Measurements from ENCODE around the gene MAST3. TPM values are rescaled to one million over a fixed set of nuclear protein-coding genes. Genes with fewer than 3 reads are reported as not detected.
"Not testable (repeated sequence)": the region's sequence is repeated elsewhere in the genome, so short reads cannot be mapped to it uniquely, and the experiment has no call there.

Gene MAST3
- total RNA-seq, 1 donor from 2014 or later = 0.79 TPM

- Histone ChIP-seq H3K4me3 (ENCODE audit: low read depth, low read length) (no peak overlapping the region), H3K27me3 (ENCODE audit: control insufficient read depth, insufficient read depth, low read length) (no peaks in the 10 kb centered on the region), H3K36me3 (ENCODE audit: control insufficient read depth, insufficient read depth, low read length) (no peaks in the 10 kb centered on the region)
- DNase-seq (ENCODE audit: low read depth) (no peak), FAIRE-seq (no peak)
- TF ChIP-seq CTCF (IDR thresholded peaks at IDR 0.05; ENCODE audit: insufficient read depth, low read length, severe bottlenecking) = no peak
Observed at GRCh38 chr19:18073197-18073596, 24.4 kb upstream of the MAST3 start.

GRCh38 chr19:18074192-18074591 lies 23.4 kb upstream of the MAST3 start:
- Histone ChIP-seq H3K27me3 (ENCODE audit: control insufficient read depth, insufficient read depth, low read length) (no peaks in the 10 kb centered on the region), H3K4me3 (ENCODE audit: low read depth, low read length) (no peak overlapping the region), H3K36me3 (ENCODE audit: control insufficient read depth, insufficient read depth, low read length) (no peaks in the 10 kb centered on the region)
- DNase-seq (ENCODE audit: low read depth) (no peak), FAIRE-seq (no peak)
- TF ChIP-seq CTCF (IDR thresholded peaks at IDR 0.05; ENCODE audit: insufficient read depth, low read length, severe bottlenecking) = peak; percentile 9

GRCh38 chr19:18083929-18084684 lies 13.5 kb upstream of the MAST3 start:
- no peak for TF ChIP-seq CTCF (IDR thresholded peaks at IDR 0.05; ENCODE audit: insufficient read depth, low read length, severe bottlenecking)
- no peak for DNase-seq (ENCODE audit: low read depth)
- H3K27me3 ChIP-seq (ENCODE audit: control insufficient read depth, insufficient read depth, low read length) = no peaks in the 10 kb centered on the region
- no peak overlapping the region for H3K4me3 ChIP-seq (ENCODE audit: low read depth, low read length)
- no peak for FAIRE-seq
- no peaks in the 10 kb centered on the region for H3K36me3 ChIP-seq (ENCODE audit: control insufficient read depth, insufficient read depth, low read length)

- DNase-seq (ENCODE audit: low read depth) (no peak), FAIRE-seq (no peak)
- Histone ChIP-seq H3K4me3 (ENCODE audit: low read depth, low read length) (no peak overlapping the region), H3K27me3 (ENCODE audit: control insufficient read depth, insufficient read depth, low read length) (no peaks in the 10 kb centered on the region), H3K36me3 (ENCODE audit: control insufficient read depth, insufficient read depth, low read length) (no peaks in the 10 kb centered on the region)
- TF ChIP-seq CTCF (IDR thresholded peaks at IDR 0.05; ENCODE audit: insufficient read depth, low read length, severe bottlenecking) = no peak
Observed at GRCh38 chr19:18085702-18086457, 11.7 kb upstream of the MAST3 start.

GRCh38 chr19:18086590-18087138 lies 10.9 kb upstream of the MAST3 start, which contains the start of gene IL12RB1:
TSS of gene IL12RB1 (minus strand) at chr19:18086934. CDS start at chr19:18086823, 111 bp downstream.
- H3K36me3 ChIP-seq (ENCODE audit: control insufficient read depth, insufficient read depth, low read length) = no peaks in the 10 kb centered on the region
- H3K27me3 ChIP-seq (ENCODE audit: control insufficient read depth, insufficient read depth, low read length) = no peaks in the 10 kb centered on the region
- DNase-seq (ENCODE audit: low read depth) (no peak), FAIRE-seq (no peak)
- TF ChIP-seq CTCF (IDR thresholded peaks at IDR 0.05; ENCODE audit: insufficient read depth, low read length, severe bottlenecking) = no peak
- no peak within 1 kb of the TSS for H3K4me3 ChIP-seq (ENCODE audit: low read depth, low read length)

GRCh38 chr19:18089096-18089541 lies 8.5 kb upstream of the MAST3 start:
- not testable (repeated sequence) for H3K36me3 ChIP-seq (ENCODE audit: control insufficient read depth, insufficient read depth, low read length); FAIRE-seq; H3K27me3 ChIP-seq (ENCODE audit: control insufficient read depth, insufficient read depth, low read length); H3K4me3 ChIP-seq (ENCODE audit: low read depth, low read length)
- DNase-seq (ENCODE audit: low read depth) = peak; percentile 21
